Stimulated activated CD4-positive, alpha-beta T cell treated with anti-CD3 and anti-CD28 coated beads, Interleukin-4, amount 100 ng/mL, for 4 hours (primary cell): ENCODE results near the gene ELP5.
"Not testable (repeated sequence)": the region's sequence is repeated elsewhere in the genome, so short reads cannot be mapped to it uniquely, and the experiment has no call there.

Source experiments
- DNase-seq, 2 experiments: peaks; one replicate each; pipeline ENCODE4 v3.0.0-alpha.2; 2020

The ELP5 gene

DNA sequence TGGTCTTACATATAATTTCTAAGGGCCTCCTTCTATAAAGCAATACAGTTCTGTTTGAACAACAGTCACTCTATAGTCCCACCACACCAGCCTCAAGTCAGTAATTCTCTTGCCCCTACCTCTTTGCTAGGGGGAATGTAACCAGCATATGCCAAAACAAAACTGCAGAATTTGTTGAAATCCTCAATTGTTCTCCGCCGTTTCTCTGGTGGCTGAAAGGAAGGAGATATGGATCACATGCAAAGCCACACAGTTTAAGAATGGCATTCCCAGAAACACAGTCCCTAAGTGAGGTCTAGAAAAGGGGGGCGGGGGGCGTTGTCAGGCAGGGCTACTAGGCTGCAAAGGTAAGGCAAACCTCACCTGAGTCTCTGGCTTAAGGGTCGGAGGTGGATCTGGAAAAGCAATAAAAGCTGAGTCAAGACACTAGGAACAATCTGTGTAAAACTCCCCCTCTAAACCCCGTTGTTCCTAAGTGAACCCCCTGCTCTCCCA is 14.7 kb upstream of the ELP5 start:
- no peak for DNase-seq

DNA sequence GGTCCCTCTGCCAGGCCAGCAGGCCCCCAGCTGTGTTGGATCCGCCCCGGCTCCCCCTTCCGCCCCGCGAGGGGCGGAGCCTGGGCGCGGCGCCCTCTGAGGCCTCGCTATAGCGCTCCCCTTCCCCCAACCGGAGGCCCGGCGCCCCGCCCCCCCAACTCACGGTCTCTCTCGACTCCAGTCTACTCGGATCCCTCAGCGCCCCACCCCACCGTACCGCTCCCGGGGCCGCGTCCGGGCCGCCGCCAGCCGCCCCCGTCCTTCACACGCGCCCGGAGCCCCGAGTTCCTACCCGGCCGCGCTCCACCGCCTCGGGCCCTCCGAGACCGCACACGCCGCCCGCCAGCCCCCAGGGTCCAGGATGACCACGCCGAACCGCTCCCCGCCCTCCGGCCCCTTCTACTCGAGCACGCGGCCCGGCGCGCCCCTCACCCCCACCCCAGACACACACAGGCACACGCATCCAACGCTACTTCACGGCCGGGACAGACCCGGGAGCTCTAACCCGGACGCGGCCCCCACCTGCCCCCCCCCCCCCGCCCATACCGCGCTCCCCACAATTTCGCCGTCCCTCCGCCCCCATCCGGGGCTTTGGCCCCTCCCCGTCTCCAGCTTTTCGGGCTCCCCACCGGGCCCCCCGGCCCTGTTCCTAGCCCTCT is 14.1 kb upstream of the ELP5 start:
- DNase-seq = peak; percentile 87 to 88

DNA sequence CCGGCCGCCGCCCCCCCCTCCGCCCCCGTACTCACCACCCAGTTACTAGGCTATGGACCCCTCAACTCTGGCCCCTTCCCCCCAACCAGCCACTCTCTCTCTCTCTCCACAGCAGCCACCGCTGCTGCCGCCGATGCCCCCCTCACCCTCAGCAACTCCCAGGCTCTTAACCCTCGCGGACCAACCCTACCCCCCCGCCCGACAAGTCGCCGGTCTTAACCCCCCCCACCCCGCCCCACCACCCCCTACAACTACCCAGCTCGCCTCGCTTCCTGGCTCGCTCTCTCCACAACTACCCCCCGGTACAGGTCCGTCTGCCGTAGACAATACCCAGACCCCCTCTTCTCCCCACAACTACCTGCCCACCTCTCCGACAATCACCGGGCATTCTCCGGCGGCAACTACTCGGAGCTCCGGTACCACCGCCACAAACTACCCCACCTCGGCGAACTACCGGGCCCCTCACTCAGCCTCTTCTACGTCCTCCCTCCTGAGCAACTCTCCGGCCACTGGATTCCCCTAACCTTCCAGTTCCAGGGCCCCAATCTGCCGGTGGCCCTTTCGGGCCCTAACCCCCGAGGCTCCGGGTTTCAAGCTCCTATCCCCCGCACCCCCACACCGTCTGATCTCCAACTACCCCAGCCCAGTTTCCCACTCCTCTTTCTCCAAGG is 13.5 kb upstream of the ELP5 start:
- DNase-seq = no peak

DNA sequence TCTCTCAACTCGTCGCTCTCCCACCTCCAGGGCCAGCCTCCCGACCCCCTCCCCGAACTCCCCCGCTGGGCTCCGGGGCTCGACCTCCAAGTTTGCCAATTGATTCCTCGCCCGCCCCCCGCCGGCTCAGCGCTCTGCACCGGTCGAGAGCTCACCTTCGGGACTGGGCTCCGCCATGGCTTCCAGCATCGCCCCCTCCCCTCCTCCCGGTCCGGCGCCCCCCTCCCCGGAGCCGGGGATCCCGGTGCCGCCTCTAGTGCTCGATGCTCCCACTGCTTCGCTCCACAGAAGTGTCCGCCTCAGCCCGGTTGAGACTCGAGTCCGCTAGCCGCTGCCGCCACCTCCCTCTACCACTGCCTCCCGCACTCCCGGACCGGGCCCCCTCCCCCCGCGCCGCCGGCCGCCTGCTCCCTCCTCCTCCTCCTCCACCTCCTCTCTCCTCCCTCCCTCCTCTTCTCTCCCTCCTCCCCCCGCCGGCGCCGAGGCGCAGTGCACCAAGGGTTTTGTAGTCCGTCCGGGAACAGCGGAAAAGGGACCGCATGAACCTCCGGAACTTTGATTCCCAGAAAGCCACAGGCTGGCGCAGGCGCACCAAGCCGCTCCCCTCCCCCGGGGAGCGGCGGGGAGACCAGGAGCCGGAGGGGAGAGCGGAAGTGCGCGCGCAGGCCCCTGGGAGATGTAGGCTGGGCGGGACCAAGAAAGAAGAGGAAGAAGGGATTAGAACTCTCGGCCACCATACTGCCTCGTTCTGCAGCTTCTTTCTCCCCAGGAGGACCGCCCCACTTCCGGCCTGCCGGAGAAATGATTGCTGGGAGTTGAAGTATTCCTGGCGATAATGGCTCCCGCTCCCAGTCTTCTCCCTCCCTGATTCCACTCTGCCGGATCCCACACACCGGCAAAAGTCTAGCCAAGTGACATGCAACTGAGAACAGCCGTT is 12.7 kb upstream of the ELP5 start, which contains the start of gene PHF23:
PHF23 (minus strand) TSS at position 367 of the 937 bp plus-strand sequence; CDS start at position 189, 178 bp downstream.
- DNase-seq = peak; percentile 95 to 99

DNA sequence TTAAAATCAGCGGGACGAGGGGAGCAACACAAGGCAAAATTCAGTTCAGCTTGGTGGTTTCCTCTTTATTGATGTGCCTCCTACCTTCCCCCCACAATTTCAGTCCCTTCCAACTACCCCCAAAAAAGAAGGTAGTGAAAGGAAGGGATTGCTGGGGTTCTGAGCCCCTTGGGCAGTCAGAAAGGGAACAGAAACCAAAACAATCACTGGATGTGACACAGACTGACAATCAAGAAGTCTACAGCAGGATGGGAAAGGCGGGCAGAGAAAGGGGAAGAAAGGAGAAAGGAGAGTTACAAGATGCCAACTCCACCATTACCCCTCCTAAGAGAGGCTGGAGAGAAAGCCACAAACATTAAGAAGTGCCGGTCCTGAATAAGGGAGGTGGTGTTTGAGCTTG is 11.6 kb upstream of the ELP5 start:
- DNase-seq = no peak

DNA sequence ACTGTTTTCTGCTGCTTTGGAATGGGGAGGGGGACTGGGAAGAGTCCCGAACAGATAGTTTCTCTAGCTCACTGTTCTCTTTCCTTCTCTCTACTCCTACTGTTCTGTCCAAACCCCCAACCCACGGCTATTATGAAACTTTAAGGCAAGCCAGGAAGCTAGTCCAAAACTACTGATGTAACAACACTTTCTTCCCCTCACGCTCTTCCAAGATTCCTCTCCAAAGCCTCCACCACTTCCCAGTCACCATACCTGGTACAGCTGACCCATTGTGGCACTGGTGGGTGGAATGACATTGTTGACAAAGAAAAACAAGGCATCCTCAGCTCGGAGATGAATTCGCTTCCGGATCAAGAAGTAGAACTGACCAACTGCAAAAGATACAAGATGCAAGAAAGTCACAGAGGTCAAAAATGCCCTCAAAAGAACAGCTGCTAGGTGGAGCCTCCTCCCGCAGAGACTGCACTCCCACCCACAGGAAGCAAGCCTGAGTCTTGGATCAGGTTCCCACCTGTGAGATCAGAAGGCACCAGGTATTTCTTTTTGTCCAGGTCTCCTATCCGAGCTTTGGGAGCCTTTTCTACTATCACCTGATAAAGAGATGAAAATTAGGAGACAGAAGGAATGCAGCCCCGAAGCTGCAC is 10.8 kb upstream of the ELP5 start:
- DNase-seq = no peak

DNA sequence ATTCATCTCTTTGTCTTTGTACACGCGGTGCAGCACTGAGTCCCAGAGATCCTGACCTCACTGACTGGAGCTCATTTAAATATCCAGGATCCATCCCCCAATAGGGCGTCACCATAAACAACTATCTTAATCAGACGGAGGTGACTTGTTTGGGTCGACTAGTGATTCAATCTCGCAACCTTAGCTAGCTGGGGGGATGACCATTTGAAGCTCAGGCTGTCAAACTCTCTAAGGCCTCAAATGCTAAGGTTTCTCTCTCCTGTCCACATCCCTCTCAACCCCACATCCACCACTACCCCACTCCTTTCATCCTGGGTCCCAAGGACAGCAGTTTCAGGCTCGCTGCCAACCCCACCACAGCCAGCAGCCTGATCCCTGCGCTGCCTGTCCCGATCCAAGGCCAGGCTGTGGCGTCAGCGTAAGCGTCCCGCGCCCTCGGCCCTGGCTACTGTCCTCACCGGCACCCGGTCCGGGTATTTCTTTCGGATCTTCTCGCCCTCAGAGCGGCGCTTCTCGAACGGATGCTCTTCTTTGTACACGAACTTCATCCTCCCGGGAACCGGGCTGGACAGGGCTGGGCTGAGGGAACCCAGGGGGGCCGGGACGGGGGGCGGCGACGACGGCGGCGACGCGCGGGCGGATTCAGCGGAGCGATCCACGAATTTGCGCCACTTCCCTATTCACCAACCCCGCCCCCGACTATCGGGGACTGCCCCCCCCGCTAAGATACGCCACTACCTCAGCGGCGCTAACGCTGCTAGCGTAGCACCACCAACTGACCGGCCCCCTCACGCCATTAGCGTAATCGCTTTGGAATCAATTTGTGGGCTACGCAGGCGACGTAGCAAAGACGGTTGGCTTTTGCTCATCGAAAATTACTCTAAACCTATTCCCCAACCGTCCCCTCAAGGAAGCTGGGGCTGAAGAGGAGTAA is 10.0 kb upstream of the ELP5 start, which contains the start of gene GABARAP:
GABARAP (minus strand) TSS at position 667 of the 934 bp plus-strand sequence; CDS start at position 548, 119 bp downstream.
- peak; percentile 89 to 92 for DNase-seq

DNA sequence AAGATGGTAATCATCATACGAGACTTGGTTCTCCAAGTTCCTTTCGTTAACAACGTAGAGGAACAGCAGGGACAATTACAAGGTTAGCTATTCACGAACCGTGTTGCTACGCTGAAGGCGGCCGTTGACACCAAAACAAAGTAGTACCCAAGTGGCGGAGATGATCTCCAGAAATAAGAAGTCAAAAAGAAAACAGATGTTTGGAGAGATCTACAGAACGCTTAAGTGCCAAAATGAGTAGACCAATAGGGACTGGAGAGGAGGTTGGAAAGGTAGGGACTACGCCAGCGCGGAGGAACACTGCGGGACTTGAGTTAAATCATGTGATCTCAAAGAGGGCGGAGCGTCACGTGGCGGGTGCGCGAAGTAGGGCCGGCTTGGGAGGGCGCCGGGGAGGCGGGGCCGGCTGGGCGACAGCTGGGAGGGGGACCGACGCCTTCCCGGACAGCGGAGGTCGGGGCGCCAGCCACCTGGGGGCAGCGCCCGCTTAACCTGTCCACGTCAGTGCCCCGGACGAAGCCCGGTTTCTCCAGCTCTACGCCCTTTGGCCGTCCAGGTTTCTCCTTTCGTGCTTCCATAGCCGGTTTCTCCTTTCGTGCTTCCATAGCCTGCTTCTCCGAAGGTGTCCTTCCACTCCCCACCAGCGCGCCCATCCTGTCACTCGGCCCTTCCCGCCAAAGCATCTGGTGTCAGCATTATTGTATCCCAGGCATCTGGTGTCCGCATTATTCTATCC is 9.1 kb upstream of the ELP5 start:
- DNase-seq = peak; percentile 88 to 91

DNA sequence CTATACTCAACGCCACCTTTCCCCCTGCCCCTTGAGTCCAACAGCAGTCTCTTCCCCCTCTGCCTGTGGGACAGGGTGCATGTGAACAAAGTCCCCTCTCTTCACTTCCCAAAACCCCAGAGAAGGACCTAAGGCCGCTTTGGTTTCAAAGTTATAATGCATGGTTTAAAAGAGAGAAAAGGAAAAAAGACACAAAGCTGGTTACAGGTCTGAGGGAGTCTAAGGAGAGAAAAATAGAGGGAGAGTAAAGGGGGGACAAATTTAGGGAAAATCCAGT is 8.6 kb upstream of the ELP5 start:
- no peak for DNase-seq

DNA sequence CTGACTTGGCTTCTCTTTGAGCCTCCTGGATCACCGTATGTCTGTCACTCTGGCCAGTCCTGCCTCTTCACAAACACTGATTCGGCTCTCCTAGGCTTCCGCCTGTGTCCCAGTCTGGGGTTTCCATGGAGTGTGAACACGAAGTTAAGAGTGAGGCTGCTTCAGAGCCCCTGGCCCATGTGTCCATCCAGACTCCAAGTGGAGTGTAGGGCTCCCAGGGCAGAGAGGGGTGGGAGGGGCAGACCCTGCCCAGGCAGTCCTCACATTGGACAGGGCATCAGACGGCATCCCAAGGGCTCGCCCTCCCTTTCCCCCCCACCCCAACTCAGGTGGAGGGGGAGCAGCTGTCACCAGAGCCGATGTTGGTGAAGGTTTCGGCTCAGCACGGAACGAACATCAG is 8.2 kb upstream of the ELP5 start:
- not testable (repeated sequence) for DNase-seq

DNA sequence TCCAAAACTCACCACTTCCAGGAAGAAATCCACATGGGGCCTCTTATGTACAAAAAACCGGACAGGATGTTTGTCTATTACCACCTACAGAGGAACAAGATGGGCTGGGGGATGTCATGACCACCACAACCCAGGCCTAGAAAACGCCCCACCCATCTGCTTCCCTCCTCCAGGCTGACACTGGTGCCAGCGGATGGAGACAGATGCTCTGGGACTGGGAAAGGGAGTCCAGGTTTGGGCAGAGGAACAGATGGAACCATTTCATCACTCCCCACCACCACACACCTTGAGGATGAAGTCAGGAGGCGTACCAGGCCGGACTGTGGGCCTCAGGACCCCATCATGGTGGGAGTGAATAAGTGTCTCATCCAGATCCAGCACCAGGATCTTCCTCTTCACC is 5.2 kb upstream of the ELP5 start:
- no peak for DNase-seq

DNA sequence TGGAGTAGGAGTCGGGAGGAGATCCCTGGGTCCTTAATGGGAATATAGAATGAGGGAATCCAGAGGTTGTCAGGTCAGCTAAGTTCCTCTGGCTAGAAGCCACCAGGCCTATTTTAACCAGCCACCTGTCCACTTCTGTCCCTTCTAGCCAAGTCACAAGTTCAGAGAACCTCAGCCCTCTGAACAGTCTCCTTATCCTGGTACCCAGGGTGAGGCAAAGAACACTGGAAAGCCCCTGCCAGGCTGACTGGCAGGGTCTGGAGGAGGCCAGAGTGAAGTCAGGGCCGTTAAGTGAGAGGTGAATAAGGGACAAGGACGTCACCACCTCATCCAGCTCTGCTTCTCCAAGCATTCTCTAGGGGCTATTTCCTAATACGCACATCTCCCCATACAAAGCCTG is 3.2 kb upstream of the ELP5 start:
- no peak for DNase-seq

DNA sequence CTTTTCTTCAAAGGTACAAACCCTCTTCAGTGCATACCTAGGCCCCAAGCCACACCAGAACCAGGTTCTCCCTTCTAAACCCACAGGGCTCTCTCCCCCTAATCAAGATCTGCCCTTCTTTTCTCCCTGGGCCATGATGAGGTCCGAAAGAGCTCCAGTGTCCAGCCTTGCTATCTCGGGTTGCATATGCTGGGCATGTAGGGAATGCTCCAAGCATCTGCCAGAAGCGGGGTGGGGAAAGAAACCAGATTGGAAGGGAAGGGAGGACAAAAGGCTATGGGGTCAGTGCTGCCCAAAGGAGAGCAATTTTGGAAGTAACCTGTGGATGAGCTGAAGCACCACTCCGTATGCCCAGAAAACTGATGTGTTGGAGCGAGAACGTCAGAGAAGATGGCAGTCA is 2.8 kb upstream of the ELP5 start:
- DNase-seq = no peak

DNA sequence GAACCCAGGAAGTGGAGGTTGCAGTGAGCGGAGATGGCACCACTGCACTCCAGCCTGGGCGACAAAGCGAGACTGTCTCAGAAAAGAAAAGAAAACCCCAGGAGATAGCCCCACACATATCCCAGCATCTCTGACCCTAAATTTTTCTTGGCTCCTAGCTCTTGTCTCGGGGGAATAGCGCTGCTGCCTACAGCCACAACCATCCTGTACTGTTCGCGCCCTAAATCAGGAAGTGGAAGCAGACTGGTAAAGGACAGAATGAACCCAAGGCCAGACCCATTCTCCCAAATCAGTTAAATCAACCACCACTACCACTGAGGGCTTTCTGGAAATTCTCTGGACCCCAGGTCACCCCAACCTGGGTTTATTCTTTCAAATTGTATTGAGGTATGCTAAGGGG is 2.2 kb upstream of the ELP5 start:
- DNase-seq = no peak

DNA sequence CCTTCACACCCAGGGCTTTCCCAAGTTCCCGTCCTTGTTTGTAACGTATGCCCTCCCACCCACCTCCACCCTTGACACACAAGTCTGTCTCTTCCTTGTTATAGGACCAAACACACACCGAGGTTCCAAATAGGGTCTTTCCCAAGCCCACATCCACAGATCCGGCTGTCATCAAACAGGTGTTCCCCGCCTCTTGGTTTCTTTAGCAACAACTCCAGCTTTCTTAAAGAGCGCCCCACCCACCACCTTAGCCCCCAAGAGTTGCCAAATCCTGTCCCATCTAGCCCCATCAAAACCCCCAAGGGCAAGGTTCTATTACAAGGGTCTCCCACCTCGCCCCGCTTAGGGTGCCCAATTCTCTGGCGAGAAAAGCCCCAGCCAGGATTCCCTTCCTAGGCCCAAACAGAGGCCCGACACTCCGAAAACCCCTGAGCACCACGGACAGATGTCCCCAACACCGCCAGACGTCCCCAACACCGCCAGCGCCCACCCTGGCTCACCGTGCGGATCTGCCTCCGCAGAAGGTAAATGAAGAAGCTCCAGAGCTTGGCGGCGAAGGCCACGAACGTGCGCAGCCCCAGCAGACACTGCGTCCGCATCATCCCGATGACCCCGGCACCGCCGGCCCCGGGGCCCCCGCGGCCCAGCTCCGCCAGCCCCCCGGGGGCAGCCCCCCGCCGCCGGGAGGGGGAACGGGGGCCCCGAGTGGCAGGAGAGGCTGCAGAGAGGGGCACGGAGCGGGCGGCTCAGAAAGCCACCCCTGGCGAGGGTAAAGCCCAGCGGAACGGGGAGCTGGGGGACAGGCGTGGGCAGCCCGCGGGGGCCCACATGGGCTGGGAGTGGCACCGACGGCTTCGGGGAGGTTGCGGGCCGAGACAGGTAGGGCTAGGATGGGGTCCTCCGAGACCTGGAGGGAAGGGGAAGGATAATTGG is 1.1 kb upstream of the ELP5 start:
- no peak for DNase-seq

DNA sequence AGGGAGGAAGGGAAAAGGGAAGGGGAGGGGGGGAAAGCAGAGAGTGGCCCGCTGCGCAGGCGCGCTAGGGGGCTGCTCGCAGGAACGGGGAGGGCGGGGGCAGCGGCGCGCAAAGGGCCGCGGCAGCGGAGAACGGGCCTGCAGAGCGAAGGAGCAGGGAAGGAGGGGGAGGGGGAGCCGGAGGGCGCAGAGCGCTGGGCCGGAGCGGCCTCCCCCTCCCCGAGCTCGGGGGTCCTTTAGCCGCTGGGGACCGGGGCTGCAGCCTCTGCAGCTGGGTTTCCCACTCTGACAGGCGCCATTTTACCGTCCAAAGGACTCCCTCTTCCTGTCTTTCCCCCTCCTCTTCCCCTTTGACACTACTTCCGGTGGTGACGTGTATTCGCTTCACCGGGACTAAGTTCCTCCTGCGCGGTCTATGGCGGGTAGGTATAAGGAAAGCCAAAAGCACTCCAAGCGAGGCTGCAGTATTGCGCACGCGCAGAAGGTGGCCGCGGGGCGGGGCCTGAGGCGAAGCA is 297 bp upstream of the ELP5 start, which contains the start of gene CTDNEP1:
CTDNEP1 (minus strand) TSS at position 74 of the 515 bp plus-strand sequence. CDS start 438 bp downstream, outside the sequence.
- DNase-seq = peak; percentile 98 to 99

DNA sequence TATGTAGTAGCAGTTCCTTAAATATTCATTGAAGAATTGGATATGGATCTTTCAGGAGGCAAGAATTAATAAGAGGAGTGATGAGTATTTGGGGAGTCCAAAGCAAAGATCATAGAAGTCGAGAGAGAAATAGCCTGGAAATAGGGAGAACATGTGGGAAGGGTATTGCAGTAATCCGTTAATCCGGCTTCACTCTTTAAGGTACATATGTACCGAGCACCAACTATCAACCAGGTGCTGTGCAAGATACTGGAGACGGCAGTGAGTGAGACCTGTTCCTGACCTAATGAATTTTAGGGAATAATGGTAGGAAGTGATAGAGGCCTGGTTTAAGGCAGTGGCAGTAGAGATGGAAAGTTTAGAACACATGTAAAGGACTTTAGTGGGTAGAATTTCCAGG is 1.1 kb downstream of the ELP5 start:
- DNase-seq = no peak

DNA sequence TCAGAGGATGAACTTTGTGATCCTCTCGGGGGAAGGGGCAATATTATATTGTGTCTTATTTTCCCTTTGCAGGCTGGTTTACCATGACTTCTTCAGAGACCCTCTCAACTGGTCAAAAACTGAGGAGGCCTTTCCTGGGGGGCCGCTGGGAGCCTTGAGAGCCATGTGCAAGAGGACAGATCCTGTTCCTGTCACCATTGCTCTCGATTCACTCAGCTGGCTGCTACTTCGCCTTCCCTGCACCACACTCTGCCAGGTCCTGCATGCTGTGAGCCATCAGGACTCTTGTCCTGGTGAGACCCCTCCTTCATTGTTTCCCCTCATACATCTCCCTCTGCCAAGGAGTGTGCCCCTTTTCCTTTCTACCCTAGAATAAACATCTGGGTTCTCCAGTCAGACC is 2.5 kb downstream of the ELP5 start:
- no peak for DNase-seq

DNA sequence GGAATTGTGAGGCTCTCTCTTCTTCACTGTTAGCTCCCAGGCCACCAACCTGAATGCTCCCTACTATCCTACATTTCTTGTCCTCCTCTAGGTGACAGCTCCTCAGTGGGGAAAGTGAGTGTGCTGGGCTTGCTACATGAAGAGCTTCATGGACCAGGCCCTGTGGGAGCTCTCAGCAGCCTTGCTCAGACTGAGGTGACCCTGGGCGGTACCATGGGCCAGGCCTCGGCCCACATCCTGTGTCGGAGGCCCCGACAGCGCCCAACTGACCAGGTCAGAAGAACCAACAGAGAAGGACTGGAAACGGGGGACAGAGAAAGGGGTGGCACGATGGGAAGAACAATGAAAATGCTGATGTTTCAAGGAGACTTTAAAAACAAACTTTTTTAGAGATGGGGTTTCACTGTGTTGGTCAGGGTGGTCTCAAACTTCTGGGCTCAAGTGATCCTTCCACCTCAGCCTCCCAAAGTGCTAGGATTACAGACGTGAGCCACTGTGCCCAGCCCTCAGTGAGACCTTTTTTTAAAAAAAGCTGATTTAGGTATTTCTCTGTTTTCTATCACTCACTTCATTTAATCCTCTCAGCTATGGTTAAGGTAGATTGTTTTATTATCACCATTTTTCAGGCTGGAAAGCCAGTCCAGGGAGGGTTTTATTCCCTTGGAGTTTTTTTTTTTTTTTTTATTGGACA is 4.9 kb downstream of the ELP5 start:
- no peak for DNase-seq
